HepG2 (cell line): ENCODE data around the gene R3HDM4. TPM values are rescaled to one million over a fixed set of nuclear protein-coding genes. Genes with fewer than 3 reads are reported as not detected.

ENCODE experiments used
- CSRNP2 ChIP-seq: sonication (generic); formaldehyde crosslinking; conservative IDR thresholded peaks from 2 replicates; pipeline ENCODE4 v1.8.0; 2022; ENCODE audit warnings: low read depth, missing genetic modification reagents
- HNF1A ChIP-seq, 2 experiments: sonication (generic) in 1 of 2; formaldehyde crosslinking in 1 of 2; IDR thresholded peaks; 2 replicates each; pipeline versions ENCODE4 v1.4.0 to v1.6.1; 2016 to 2020; ENCODE audit warnings: borderline replicate concordance in 1 of 2, low read depth in 1 of 2, mild to moderate bottlenecking in 1 of 2, missing genetic modification reagents in 1 of 2
- JUNB ChIP-seq: sonication (generic); formaldehyde crosslinking; IDR thresholded peaks from 2 replicates; pipeline ENCODE4 v1.8.0; 2022; ENCODE audit warnings: missing genetic modification reagents, mild to moderate bottlenecking, borderline replicate concordance
- NFE2 ChIP-seq: sonication (generic); formaldehyde crosslinking; IDR thresholded peaks from 2 replicates; pipeline ENCODE4 v1.4.0; 2020; ENCODE audit warnings: missing genetic modification reagents
- SNAPC5 ChIP-seq: sonication (generic); formaldehyde crosslinking; IDR thresholded peaks from 2 replicates; pipeline ENCODE4 v1.8.1; 2023; ENCODE audit warnings: mild to moderate bottlenecking, missing genetic modification reagents, borderline replicate concordance
- TBP ChIP-seq: sonication (generic); formaldehyde crosslinking; IDR thresholded peaks from 2 replicates; pipeline ENCODE4 v1.5.0; 2020; ENCODE audit warnings: missing genetic modification reagents
- ZBTB20 ChIP-seq: sonication (generic); formaldehyde crosslinking; IDR thresholded peaks from 2 replicates; pipeline ENCODE4 v1.8.1; 2023; ENCODE audit warnings: missing genetic modification reagents, low read depth, mild to moderate bottlenecking, borderline replicate concordance
- polyA plus RNA-seq, 8 experiments: library from polyadenylated mRNA; depleted of rRNA in 3 of 8; stranded (reverse) in 7 of 8; unstranded in 1 of 8; fragments of >200 nt; fragmentation: Illumina TruSeq in 4 of 8; extraction: Trizol in 4 of 8; gene quantifications; 2 replicates each; pipeline versions ENCODE4 v1.2.1 to v1.2.3, GENCODE V29; 2011 to 2016; ENCODE audit warnings: low read depth in 4 of 8, missing spikeins in 1 of 8, mixed read lengths in 1 of 8; ENCODE audit not compliant: insufficient read depth in 1 of 8
- total RNA-seq, 5 experiments: library from RNA; depleted of rRNA; stranded (reverse); fragments of >200 nt; fragmentation: Illumina TruSeq; extraction: Trizol; gene quantifications; 2 replicates each; pipeline ENCODE4 v1.2.3, GENCODE V29; 2016; ENCODE audit warnings: low read depth in 1 of 5

R3HDM4 gene
- total and polyA plus RNA-seq, 2 of the 13 experiments (the other 11 are each of a cell fraction or from before 2014, with no cell fraction given) = 26.2 to 26.9 TPM

GRCh38 chr19:934197-934840 is 21.3 kb upstream of the R3HDM4 start (continued):
- TF ChIP-seq CSRNP2 (0 out of 2 replicates have a peak, but pooled peaks have one; percentile 12), HNF1A (IDR thresholded peaks at IDR 0.05; ENCODE audit: low read depth) (no peak), HNF1A (CRISPR knock-in tag; IDR thresholded peaks at IDR 0.05; ENCODE audit: borderline replicate concordance) (no peak), NFE2 (CRISPR knock-in tag) (no peak), TBP (CRISPR knock-in tag) (no peak), ZBTB20 (CRISPR knock-in tag) (no peak), SNAPC5 (no peak), JUNB (CRISPR knock-in tag) (no peak)
